C4-2B (cell line): ENCODE measurements around the gene HTR3C.

Experiments used
- H3K27ac ChIP-seq: fragments of 450-650 bp; 2 replicates; pipeline ENCODE4 v1.5.1; 2017
- ZFX ChIP-seq: fragments of 450-650 bp; IDR thresholded peaks from 2 replicates; pipeline ENCODE4 v1.6.1; 2017
- TF ChIP-seq, protein P1 (sequence below): fragments of 450-650 bp; conservative IDR thresholded peaks from 2 replicates; pipeline ENCODE4 v1.5.1; 2017; ENCODE audit warnings: mild to moderate bottlenecking

HTR3C gene, protein sequence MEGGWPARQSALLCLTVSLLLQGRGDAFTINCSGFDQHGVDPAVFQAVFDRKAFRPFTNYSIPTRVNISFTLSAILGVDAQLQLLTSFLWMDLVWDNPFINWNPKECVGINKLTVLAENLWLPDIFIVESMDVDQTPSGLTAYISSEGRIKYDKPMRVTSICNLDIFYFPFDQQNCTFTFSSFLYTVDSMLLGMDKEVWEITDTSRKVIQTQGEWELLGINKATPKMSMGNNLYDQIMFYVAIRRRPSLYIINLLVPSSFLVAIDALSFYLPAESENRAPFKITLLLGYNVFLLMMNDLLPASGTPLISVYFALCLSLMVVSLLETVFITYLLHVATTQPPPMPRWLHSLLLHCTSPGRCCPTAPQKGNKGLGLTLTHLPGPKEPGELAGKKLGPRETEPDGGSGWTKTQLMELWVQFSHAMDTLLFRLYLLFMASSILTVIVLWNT

DNA sequence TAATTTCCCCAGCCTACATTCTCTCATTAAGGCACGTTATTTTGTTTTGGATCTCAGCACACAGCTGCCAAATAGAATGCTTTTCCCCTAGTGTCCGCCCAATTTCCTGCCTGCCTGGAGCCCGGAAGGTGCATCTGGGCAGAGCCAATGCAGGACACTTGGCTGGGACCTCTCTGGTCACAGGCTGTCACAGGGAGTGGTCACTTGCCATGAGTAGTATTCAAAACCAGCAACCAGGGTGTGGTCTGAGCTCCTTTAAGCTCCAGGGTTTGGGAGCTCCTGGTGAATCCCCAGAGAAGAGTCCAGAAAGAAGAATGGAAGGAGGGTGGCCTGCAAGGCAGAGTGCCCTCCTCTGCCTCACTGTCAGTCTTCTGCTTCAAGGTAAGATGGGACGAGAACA, at the start of gene HTR3C:
Gene HTR3C (plus strand): TSS at position 281 of the 400 bp plus-strand sequence. CDS start 34 bp downstream, at position 315.
- TF ChIP-seq ZFX = no peak
- TF ChIP-seq, protein P1, sequence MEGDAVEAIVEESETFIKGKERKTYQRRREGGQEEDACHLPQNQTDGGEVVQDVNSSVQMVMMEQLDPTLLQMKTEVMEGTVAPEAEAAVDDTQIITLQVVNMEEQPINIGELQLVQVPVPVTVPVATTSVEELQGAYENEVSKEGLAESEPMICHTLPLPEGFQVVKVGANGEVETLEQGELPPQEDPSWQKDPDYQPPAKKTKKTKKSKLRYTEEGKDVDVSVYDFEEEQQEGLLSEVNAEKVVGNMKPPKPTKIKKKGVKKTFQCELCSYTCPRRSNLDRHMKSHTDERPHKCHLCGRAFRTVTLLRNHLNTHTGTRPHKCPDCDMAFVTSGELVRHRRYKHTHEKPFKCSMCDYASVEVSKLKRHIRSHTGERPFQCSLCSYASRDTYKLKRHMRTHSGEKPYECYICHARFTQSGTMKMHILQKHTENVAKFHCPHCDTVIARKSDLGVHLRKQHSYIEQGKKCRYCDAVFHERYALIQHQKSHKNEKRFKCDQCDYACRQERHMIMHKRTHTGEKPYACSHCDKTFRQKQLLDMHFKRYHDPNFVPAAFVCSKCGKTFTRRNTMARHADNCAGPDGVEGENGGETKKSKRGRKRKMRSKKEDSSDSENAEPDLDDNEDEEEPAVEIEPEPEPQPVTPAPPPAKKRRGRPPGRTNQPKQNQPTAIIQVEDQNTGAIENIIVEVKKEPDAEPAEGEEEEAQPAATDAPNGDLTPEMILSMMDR = no peak
- H3K27ac ChIP-seq = no peak within 1 kb of the TSS

DNA sequence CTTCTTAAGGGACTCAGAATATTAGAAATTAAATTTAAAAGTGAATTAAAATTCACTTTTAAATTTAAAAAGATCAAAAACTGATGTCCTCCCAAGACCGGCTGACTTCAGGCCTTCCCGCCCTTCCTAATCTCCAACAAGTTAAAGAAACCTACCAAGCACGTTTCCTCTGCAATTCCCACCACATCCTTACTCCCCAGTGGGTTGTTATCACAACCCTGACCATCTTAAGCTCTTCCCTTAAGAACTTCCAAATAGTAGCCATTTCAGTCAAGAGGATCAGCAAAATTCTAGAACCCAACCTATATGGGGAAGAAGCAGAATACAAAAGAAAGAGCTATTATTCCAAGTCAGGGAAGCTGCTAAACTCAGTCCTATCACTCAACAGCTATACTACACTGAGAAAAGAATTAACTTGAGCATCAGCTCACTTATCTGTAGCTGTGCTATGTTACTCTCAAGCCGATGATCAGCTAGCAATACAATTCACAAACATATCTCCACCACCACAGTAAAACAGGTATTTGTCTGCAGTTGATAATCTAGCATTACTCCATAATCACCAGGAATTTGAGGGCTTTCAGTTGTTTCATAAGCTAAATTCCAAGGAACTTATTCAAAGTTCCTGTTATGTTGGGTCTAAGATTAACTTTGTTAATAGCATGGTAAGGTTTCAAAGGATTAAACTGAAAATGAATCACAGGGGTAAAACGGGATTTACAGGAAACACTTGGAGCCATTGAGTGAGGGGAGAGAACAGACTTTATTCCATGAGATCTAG, 49.5 kb upstream of the HTR3C start:
- H3K27ac ChIP-seq = no peak overlapping the region
- TF ChIP-seq, protein P1 = no peak
- TF ChIP-seq ZFX = no peak

DNA sequence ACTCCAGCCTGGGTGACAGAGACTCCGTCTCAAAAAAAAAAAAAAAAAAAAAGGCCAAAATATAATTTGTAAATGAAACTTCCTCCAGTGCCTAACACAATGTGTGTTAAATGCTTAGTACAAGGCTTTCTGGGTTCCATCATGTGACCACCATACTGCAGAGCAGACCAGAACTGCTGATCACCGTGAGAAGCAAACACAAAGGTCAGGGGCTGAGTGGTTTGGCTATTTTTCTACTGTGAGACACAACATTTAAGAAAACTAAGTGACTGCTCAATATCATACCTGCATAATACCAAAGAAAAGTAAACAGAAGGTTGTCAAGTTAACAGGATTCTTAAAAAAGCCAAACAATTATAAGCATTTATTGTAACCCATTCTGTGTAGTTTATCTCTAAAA, 48.4 kb upstream of the HTR3C start:
- TF ChIP-seq, protein P1 = no peak
- no peak for TF ChIP-seq ZFX
- H3K27ac ChIP-seq = peak overlapping the region; percentile 48; the same call in 1 of the 2 replicates

DNA sequence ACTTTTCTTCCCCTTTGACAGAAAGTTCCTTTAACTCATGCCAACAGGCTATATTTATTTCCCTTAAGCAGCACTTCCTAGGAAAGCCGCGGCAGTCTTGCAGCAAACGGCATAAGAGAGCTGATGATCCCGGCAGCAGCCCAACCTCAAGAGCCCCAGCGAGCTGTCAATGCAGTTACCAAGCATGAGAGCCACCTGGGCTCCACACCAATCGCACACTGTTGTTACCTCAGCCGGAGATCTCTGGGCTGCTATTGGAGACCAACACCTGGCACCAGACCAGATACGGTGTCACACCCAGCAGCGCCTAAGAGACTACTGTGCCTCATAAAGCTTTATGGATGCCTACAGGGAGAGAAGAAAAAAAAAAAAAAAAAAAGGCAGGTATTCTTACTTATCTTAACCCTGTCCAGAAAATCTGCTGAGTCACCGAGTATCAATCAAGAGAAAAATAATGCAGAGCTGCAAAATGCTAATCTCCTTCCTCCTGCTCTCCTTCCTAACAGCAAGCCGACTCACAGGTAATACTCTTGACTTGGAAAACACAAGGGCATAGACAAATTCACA, 46.8 kb upstream of the HTR3C start:
- peak overlapping the region; percentile 42 for H3K27ac ChIP-seq
- TF ChIP-seq, protein P1 = no peak
- no peak for TF ChIP-seq ZFX

DNA sequence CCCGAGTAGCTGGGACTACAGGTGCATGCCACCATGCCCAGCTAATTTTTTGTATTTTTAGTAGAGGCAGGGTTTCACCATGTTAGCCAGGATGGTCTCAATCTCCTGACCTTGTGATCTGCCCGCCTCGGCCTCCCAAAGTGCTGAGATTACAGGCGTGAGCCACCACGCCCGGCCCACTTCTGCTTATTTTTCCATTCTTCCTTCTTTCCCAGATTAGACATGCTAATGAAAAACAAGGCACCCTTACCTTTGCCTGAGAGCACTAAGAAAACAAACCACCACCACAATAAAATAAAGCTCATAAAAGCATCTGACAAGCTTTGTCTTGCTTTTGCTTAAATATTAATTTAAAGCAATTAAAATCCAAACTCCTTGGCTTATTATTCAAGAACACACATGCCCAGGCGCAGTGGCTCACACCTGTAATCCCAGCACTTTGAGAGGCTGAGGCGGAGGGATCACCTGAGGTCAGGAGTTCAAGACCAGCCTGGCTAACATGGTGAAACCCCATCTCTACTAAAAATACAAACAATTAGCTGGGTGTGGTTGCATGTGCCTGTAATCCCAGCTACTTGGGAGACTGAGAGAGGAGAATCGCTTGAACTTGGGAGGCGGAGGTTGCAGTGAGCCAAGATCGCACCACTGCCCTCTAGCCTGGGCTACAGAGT, 45.6 kb upstream of the HTR3C start:
- H3K27ac ChIP-seq = peak overlapping the region; percentile 85

- no peak for TF ChIP-seq ZFX
- H3K27ac ChIP-seq = peak overlapping the region; percentile 30; the same call in 1 of the 2 replicates
These were observed 44.7 kb upstream of the HTR3C start for GRCh38 chr3:184008161-184008560.

DNA sequence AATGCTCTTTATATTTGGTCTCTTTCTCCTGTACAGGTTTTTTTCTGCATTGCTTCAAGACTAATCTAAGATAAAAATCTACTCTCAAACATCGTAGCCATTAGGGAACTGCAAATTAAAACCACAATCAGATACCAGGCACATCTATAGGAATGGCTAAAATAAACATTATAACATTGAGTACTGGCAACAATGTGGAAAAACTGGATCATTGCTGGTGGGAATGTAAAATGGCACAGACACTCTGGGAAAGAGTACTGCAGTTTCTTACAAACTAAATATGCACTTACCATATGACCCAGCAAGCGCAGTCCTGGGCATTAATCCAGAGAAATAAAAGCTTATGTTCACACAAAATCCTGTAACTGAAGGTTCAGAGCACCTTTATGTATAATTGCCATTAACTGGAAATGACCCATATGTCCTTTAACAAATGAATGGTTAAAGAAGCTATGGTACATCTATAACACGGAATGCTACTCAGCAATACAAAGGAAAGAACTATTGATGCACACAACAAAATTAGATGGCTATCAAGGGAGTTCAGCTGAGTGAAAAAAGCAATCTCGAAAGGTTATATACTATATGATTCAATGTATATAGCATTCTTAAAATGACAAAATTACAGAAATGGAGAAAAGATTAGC, 41.5 kb upstream of the HTR3C start:
- H3K27ac ChIP-seq = peak overlapping the region; percentile 83
- no peak for TF ChIP-seq ZFX
- TF ChIP-seq, protein P1 = no peak; the same call in 1 of the 2 replicates
